Ascending aorta (tissue), 2 donors: ENCODE measurements around the gene ETV6. TPM values are rescaled to one million over a fixed set of nuclear protein-coding genes. Genes with fewer than 3 reads are reported as not detected.

Experiments used
- DNase-seq, 2 donors: peaks; one replicate each; pipeline ENCODE4 v3.0.0-alpha.2; 2019; ENCODE audit warnings: low spot score in 2 of 2
- H3K27ac ChIP-seq, 2 donors: fragments of 200-600 bp; sonication (generic); one replicate each; pipeline ENCODE4 v1.5.1; 2016 to 2017; ENCODE audit warnings: mild to moderate bottlenecking in 1 of 2
- H3K27me3 ChIP-seq: fragments of 200-600 bp; sonication (generic); one replicate; pipeline ENCODE4 v1.5.1; 2017
- H3K36me3 ChIP-seq, 2 donors: fragments of 200-600 bp; sonication (generic); one replicate each; pipeline ENCODE4 v1.5.1; 2016
- H3K4me1 ChIP-seq, 2 donors: fragments of 200-600 bp; sonication (generic); one replicate each; pipeline ENCODE4 v1.5.1; 2016 to 2017; ENCODE audit warnings: mild to moderate bottlenecking in 1 of 2
- H3K4me3 ChIP-seq, 2 donors: fragments of 200-600 bp; sonication (generic); one replicate each; pipeline ENCODE4 v1.5.1; 2016 to 2017; ENCODE audit warnings: mild to moderate bottlenecking in 1 of 2
- H3K9me3 ChIP-seq, 2 donors: fragments of 200-600 bp; sonication (generic); one replicate each; pipeline ENCODE4 v1.5.1; 2016
- intact Hi-C: fragments of 100-400 bp; cut with DNase I; formaldehyde crosslinking; loops from one replicate; pipeline ENCODE4 v1.15.1; 2023
- total RNA-seq: library from RNA; depleted of rRNA; stranded (reverse); fragments of >200 nt; gene quantifications from one replicate; pipeline ENCODE4 v1.1.0, GENCODE V29; 2016
- TF ChIP-seq, protein P1 (sequence below), 3 experiments: fragments of 200-600 bp in 2 of 3; fragments of 450-650 bp in 1 of 3; sonication (generic) in 2 of 3; IDR thresholded peaks; one replicate each; pipeline ENCODE4 v1.5.1; 2016 to 2019; ENCODE audit warnings: antibody characterized with exemption in 3 of 3, mild to moderate bottlenecking in 1 of 3, moderate library complexity in 1 of 3

ETV6 gene
- total RNA-seq, 1 donor from 2014 or later: 21.6 TPM

DNA sequence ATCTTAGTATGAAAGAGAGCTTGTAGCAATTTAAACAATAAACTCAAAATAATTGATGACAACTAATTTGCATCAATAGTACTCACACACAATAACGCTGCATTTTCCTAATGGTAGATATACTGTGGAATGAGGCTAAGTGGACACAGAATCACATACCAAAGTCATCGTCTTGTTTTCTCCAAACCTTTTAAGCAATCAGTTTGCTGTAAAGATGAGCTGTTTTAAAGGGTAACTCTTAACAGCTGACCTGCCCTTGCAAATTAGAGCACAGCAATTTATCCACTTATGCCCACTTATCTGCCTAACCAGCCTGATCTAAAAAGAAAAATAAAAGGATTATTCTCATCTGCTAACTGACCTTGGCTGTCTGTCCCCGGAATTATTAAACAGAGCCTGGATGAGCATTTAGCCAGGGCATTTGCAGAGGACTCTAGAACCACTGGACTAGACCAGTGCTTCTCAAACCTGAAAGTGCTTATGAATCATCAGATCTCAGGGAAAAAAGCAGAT is 247.0 kb downstream of the ETV6 start:
- Histone ChIP-seq H3K4me3 (no peak overlapping the region), H3K4me1 (peaks cover 11 to 14% of the 10 kb centered on the region in 2 donors), H3K36me3 (peaks cover 5 to 12% of the 10 kb centered on the region in 2 donors), H3K9me3 (no peaks in the 10 kb centered on the region), H3K27me3 (no peaks in the 10 kb centered on the region), H3K27ac (no peak overlapping the region)
- intact Hi-C loops: no loop called here
- TF ChIP-seq, protein P1, sequence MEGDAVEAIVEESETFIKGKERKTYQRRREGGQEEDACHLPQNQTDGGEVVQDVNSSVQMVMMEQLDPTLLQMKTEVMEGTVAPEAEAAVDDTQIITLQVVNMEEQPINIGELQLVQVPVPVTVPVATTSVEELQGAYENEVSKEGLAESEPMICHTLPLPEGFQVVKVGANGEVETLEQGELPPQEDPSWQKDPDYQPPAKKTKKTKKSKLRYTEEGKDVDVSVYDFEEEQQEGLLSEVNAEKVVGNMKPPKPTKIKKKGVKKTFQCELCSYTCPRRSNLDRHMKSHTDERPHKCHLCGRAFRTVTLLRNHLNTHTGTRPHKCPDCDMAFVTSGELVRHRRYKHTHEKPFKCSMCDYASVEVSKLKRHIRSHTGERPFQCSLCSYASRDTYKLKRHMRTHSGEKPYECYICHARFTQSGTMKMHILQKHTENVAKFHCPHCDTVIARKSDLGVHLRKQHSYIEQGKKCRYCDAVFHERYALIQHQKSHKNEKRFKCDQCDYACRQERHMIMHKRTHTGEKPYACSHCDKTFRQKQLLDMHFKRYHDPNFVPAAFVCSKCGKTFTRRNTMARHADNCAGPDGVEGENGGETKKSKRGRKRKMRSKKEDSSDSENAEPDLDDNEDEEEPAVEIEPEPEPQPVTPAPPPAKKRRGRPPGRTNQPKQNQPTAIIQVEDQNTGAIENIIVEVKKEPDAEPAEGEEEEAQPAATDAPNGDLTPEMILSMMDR (IDR thresholded peaks at IDR 0.05): no peak
- no peak for DNase-seq

DNA sequence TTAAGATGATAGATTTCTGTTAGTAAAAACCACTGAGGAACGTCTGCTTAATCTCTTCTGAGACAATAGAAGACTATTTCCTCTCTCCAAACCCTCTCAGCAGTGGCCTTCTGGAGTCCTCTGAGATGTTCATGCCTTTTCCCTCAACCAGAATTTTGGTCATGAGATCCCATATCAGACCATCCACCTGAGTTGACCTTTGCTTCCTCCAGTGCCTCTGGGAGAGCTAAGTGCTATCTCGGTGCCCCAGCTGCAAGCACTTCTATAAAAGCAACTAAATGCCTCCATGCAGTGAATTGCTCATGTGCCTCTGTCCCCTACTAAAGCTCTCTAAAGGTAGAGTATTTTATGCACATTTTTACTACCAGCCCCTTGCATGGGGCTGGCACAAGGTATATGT is 248.4 kb downstream of the ETV6 start:
- intact Hi-C loops: no loop called here
- H3K9me3 ChIP-seq: no peaks in the 10 kb centered on the region
- H3K4me1 ChIP-seq: no peaks in the 10 kb centered on the region
- H3K4me3 ChIP-seq: no peak overlapping the region
- H3K36me3 ChIP-seq: peaks cover under 1 to 9% of the 10 kb centered on the region in 2 donors
- TF ChIP-seq, protein P1 (IDR thresholded peaks at IDR 0.05): no peak
- H3K27ac ChIP-seq: no peak overlapping the region
- H3K27me3 ChIP-seq: no peaks in the 10 kb centered on the region
- DNase-seq: no peak

DNA sequence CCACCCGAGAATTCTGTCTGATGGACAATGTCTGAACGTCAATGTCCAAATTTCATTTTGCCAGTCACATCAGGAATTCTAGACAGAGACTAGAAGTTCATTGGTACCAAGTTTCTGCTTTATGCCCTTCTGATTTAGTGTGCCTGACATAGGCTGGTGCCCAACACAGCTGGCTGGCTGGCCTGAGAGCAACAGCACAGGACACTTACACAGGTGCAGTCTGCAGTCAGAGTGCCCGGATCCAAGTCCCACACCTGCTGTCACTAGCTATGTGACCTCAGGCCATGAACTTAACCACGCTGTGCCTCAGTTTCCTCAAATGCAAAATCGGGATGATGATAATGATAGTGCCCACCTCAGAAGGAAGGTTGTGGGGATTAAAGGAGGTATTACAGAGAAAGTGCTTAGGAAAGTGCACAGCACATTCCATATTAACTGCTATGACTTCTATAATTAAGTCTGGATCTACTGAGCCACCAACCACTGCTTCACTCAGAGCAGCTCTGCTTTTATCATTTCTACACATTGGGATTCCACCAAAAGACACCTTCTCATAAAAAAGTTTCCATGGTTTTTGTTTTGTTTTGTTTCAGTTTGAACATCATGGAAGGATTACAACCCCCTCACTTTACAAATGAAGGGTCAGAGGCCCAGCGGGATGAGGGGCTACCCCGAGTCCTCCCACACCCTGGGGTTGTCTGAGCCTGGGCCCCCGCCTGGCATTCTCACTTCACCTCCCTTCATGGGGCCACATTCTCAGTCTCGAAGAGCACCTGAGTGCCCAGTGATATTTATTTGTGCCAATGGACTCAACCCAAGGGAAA is 252.4 kb downstream of the ETV6 start:
- no peak for DNase-seq
- Histone ChIP-seq H3K27ac (no peak overlapping the region), H3K4me1 (peaks cover 0 to 8% of the 10 kb centered on the region in 2 donors), H3K36me3 (no peaks in the 10 kb centered on the region), H3K27me3 (no peaks in the 10 kb centered on the region), H3K4me3 (no peak overlapping the region), H3K9me3 (no peaks in the 10 kb centered on the region)
- TF ChIP-seq, protein P1 (IDR thresholded peaks at IDR 0.05): no peak
- intact Hi-C loops: no loop called here

DNA sequence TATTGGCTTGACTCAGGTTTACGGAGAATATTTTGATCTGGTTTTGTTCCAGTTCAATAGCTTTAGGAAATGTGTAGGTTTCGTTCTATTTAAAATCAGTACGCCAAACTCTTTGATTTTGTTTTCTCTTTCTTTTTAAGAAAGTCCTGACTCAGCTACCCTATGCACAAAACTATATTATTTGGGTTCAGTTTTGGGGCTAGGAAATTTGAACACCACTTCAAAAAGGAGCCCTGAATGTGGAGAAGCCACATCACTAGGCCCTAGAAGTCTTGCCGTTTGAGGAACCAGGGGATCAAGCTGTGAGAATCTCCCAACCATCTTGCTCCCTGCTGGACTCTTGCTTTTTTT is 253.0 kb downstream of the ETV6 start:
- no peak for DNase-seq
- Histone ChIP-seq H3K36me3 (no peaks in the 10 kb centered on the region), H3K4me1 (peaks cover 0 to 8% of the 10 kb centered on the region in 2 donors), H3K9me3 (peaks cover 0 to under 1% of the 10 kb centered on the region in 2 donors), H3K27ac (no peak overlapping the region), H3K4me3 (no peak overlapping the region), H3K27me3 (no peaks in the 10 kb centered on the region)
- intact Hi-C loops: no loop called here
- TF ChIP-seq, protein P1 (IDR thresholded peaks at IDR 0.05): no peak

DNA sequence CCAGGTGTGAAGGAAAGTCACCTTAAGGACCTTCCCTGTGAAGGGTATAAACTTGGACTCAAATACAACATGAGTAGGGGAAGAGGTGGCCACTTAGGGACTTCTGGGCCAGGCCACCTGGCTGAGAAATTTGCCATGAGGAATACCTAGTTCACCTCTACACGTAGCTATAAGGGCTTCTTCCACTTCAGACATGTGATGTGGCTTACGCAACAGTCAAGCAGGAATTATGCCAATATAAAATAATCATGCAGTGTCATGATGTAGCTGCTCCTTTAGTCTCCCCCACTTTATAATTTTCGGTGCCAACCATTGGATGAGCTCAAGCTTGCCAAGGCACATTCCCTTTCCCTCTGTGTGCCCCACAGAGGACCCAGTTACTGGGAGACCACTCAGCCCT is 254.7 kb downstream of the ETV6 start:
- Histone ChIP-seq H3K27ac (no peak overlapping the region), H3K9me3 (peaks cover 0 to 6% of the 10 kb centered on the region in 2 donors), H3K4me3 (no peak overlapping the region), H3K27me3 (no peaks in the 10 kb centered on the region), H3K36me3 (no peaks in the 10 kb centered on the region), H3K4me1 (peaks cover 0 to 8% of the 10 kb centered on the region in 2 donors)
- no peak for DNase-seq
- intact Hi-C loops: no loop called here
- TF ChIP-seq, protein P1 (IDR thresholded peaks at IDR 0.05): no peak
